Measurements from ENCODE around the gene SPATA45. TPM values are rescaled to one million over a fixed set of nuclear protein-coding genes. Genes with fewer than 3 reads are reported as not detected.
"Not testable (repeated sequence)": the region's sequence is repeated elsewhere in the genome, so short reads cannot be mapped to it uniquely, and the experiment has no call there.

Gene SPATA45
- total RNA-seq, 2 experiments from 2014 or later: not detected

GRCh38 chr1:212860713-212861581, 13.5 kb upstream of the SPATA45 start:
- no peak overlapping the region for H3K27ac Mint-ChIP-seq
- H3K27me3 Mint-ChIP-seq: no peaks in the 10 kb centered on the region
- DNase-seq (no peak), ATAC-seq (no peak)
- H3K4me1 Mint-ChIP-seq: peaks cover 25% of the 10 kb centered on the region
- intact Hi-C loops (cut with DNase I, micrococcal nuclease): no loop called here
- H3K9me3 Mint-ChIP-seq (ENCODE audit: low read depth): no peaks in the 10 kb centered on the region
- peaks cover 16% of the 10 kb centered on the region for H3K36me3 Mint-ChIP-seq (ENCODE audit: low read depth)
- no peak overlapping the region for H3K4me3 Mint-ChIP-seq
- POLR2A ChIA-PET: interaction anchor here (0.6 to 0.9 kb wide), 2 partner anchors 535 to 1055 kb away, joined by 3 to 7 read pairs; no protein-coding TSS in a partner anchor
- CTCF ChIA-PET: interaction anchor here (0.6 to 1.4 kb wide), 8 partner anchors 13 to 896 kb away, joined by 3 to 5 read pairs (median 3); partner anchors contain the start of genes NENF and SPATA45

GRCh38 chr1:212858461-212859265, 11.2 kb upstream of the SPATA45 start:
- Mint-ChIP-seq H3K4me3 (no peak overlapping the region), H3K9me3 (ENCODE audit: low read depth) (no peaks in the 10 kb centered on the region), H3K36me3 (ENCODE audit: low read depth) (peaks cover 10% of the 10 kb centered on the region), H3K27ac (peak overlapping the region; percentile 92), H3K27me3 (no peaks in the 10 kb centered on the region), H3K4me1 (peaks cover 18% of the 10 kb centered on the region)
- CTCF ChIA-PET: interaction anchor here (0.6 to 1.4 kb wide), 4 partner anchors 23 to 1178 kb away, joined by 3 to 5 read pairs (median 4); no protein-coding TSS in a partner anchor
- POLR2A ChIA-PET: interaction anchor here (0.5 to 1.0 kb wide), 2 partner anchors 250 to 1125 kb away, joined by 4 to 6 read pairs; partner anchors contain the start of gene ATF3
- ATAC-seq: peak; percentile 9
- peak; percentile 39 for DNase-seq
- intact Hi-C loops (cut with DNase I, micrococcal nuclease): loop anchor here (1.0 to 5.0 kb wide), 12 partner anchors 67 to 574 kb away; partner anchors contain the start of genes NSL1 (in 2 of the 2), TATDN3 (in 2 of the 2), ANGEL2 (in 1 of the 2) and ATF3 (in 1 of the 2)

GRCh38 chr1:212857992-212858460, 10.6 kb upstream of the SPATA45 start, which contains the start of gene FLVCR1:
FLVCR1 (plus strand) TSS chr1:212858275; CDS start chr1:212858453, 178 bp downstream.
- intact Hi-C loops (cut with DNase I, micrococcal nuclease): loop anchor here (1.0 to 5.0 kb wide), 11 partner anchors 67 to 573 kb away; partner anchors contain the start of genes NSL1 (in 2 of the 2), TATDN3 (in 2 of the 2), ANGEL2 (in 1 of the 2) and ATF3 (in 1 of the 2)
- no peak within 1 kb of the TSS for H3K4me3 Mint-ChIP-seq

GRCh38 chr1:212856755-212857154, 9.3 kb upstream of the SPATA45 start:
- Mint-ChIP-seq H3K27ac (peak overlapping the region; percentile 38), H3K9me3 (ENCODE audit: low read depth) (peaks cover 2% of the 10 kb centered on the region), H3K27me3 (no peaks in the 10 kb centered on the region), H3K4me1 (peaks cover 11% of the 10 kb centered on the region), H3K4me3 (no peak overlapping the region), H3K36me3 (ENCODE audit: low read depth) (peaks cover 16% of the 10 kb centered on the region)
- ATAC-seq: no peak
- ChIA-PET CTCF (interaction anchor here (0.6 kb wide), 1 partner anchor 98 kb away, joined by 3 read pairs; no protein-coding TSS in a partner anchor), POLR2A (no interaction called here)
- intact Hi-C loops (cut with DNase I, micrococcal nuclease): loop anchor here in 1 of 2 experiments (5.0 kb wide), 2 partner anchors 146 to 189 kb away; no protein-coding TSS in a partner anchor
- no peak for DNase-seq

More at GRCh38 chr1:212857992-212858460, 10.6 kb upstream of the SPATA45 start, which contains the start of gene FLVCR1:
- ChIA-PET CTCF (interaction anchor here (0.7 to 1.4 kb wide), 5 partner anchors 193 to 1177 kb away, joined by 3 to 5 read pairs (median 4); partner anchors contain the start of genes DTL and INTS7), POLR2A (interaction anchor here (0.5 to 1.0 kb wide), 5 partner anchors 250 to 1558 kb away, joined by 3 to 9 read pairs (median 4); partner anchors contain the start of gene ATF3)
- peak; percentile 98 for DNase-seq
- no peaks in the 10 kb centered on the region for H3K9me3 Mint-ChIP-seq (ENCODE audit: low read depth)
- no peaks in the 10 kb centered on the region for H3K27me3 Mint-ChIP-seq
- ATAC-seq: peak; percentile 98
- H3K4me1 Mint-ChIP-seq: peaks cover 15% of the 10 kb centered on the region
- H3K36me3 Mint-ChIP-seq (ENCODE audit: low read depth): peaks cover 9% of the 10 kb centered on the region
- H3K27ac Mint-ChIP-seq: peak within 1 kb of the TSS; percentile 92

- POLR2A ChIA-PET: no interaction called here
- Mint-ChIP-seq H3K36me3 (ENCODE audit: low read depth) (peaks cover 13% of the 10 kb centered on the region), H3K4me3 (no peak overlapping the region), H3K27me3 (no peaks in the 10 kb centered on the region), H3K9me3 (ENCODE audit: low read depth) (peaks cover 2% of the 10 kb centered on the region), H3K4me1 (peaks cover 6% of the 10 kb centered on the region), H3K27ac (no peak overlapping the region)
- intact Hi-C loops (cut with DNase I, micrococcal nuclease): no loop called here
- ATAC-seq (no peak), DNase-seq (no peak)
- CTCF ChIA-PET: no interaction called here
Observed at GRCh38 chr1:212853658-212854057, 6.2 kb upstream of the SPATA45 start.

- no peak overlapping the region for H3K4me3 Mint-ChIP-seq
- intact Hi-C loops (cut with DNase I, micrococcal nuclease): no loop called here
- peaks cover 2% of the 10 kb centered on the region for H3K9me3 Mint-ChIP-seq (ENCODE audit: low read depth)
- CTCF ChIA-PET: interaction anchor here (0.7 kb wide), 1 partner anchor 235 kb away, joined by 3 read pairs; no protein-coding TSS in a partner anchor
- no peak overlapping the region for H3K27ac Mint-ChIP-seq
- DNase-seq (no peak), ATAC-seq (no peak)
- no peaks in the 10 kb centered on the region for H3K27me3 Mint-ChIP-seq
- POLR2A ChIA-PET: no interaction called here
- H3K36me3 Mint-ChIP-seq (ENCODE audit: low read depth): peaks cover 11% of the 10 kb centered on the region
- peaks cover 6% of the 10 kb centered on the region for H3K4me1 Mint-ChIP-seq
Observed at GRCh38 chr1:212852105-212852688, 4.7 kb upstream of the SPATA45 start.

- POLR2A ChIA-PET: interaction anchor here (0.5 kb wide), 1 partner anchor 9 kb away, joined by 8 read pairs; no protein-coding TSS in a partner anchor
- CTCF ChIA-PET; ATAC-seq; H3K4me3 Mint-ChIP-seq; DNase-seq; H3K4me1 Mint-ChIP-seq; H3K9me3 Mint-ChIP-seq (ENCODE audit: low read depth); intact Hi-C loops (cut with DNase I, micrococcal nuclease); H3K27me3 Mint-ChIP-seq; H3K36me3 Mint-ChIP-seq (ENCODE audit: low read depth); H3K27ac Mint-ChIP-seq: not testable (repeated sequence)
Observed at GRCh38 chr1:212844521-212844920, 2.9 kb downstream of the SPATA45 start.

GRCh38 chr1:212838145-212838544, 9.3 kb downstream of the SPATA45 start:
- Mint-ChIP-seq H3K36me3 (ENCODE audit: low read depth) (no peaks in the 10 kb centered on the region), H3K27ac (no peak overlapping the region), H3K9me3 (ENCODE audit: low read depth) (no peaks in the 10 kb centered on the region), H3K4me1 (peaks cover 4% of the 10 kb centered on the region), H3K27me3 (no peaks in the 10 kb centered on the region), H3K4me3 (no peak overlapping the region)
- intact Hi-C loops (cut with DNase I, micrococcal nuclease): no loop called here
- DNase-seq: no peak
- no peak for ATAC-seq
- CTCF ChIA-PET: interaction anchor here (0.6 to 0.9 kb wide), 5 partner anchors 20 to 205 kb away, joined by 3 to 4 read pairs (median 3); no protein-coding TSS in a partner anchor
- POLR2A ChIA-PET: no interaction called here

- POLR2A ChIA-PET; H3K27me3 Mint-ChIP-seq; H3K36me3 Mint-ChIP-seq (ENCODE audit: low read depth); H3K27ac Mint-ChIP-seq; H3K9me3 Mint-ChIP-seq (ENCODE audit: low read depth); H3K4me3 Mint-ChIP-seq; H3K4me1 Mint-ChIP-seq; intact Hi-C loops (cut with DNase I, micrococcal nuclease): not testable (repeated sequence)
- peak; percentile 30 for ATAC-seq
- CTCF ChIA-PET: interaction anchor here (0.7 to 1.2 kb wide), 5 partner anchors 121 to 1575 kb away, joined by 3 to 5 read pairs (median 3); no protein-coding TSS in a partner anchor
- peak; percentile 41 for DNase-seq
Observed at GRCh38 chr1:212833211-212834207, 13.9 kb downstream of the SPATA45 start.

Measured in activated CD4-positive, alpha-beta T cell treated with anti-CD3 and anti-CD28 coated beads for 36 hours (primary cell).